Measurements from ENCODE around the gene COBLL1. TPM values are rescaled to one million over a fixed set of nuclear protein-coding genes. Genes with fewer than 3 reads are reported as not detected.
"Not testable (repeated sequence)": the region's sequence is repeated elsewhere in the genome, so short reads cannot be mapped to it uniquely, and the experiment has no call there.

COBLL1 gene
- total and polyA plus RNA-seq, 8 donors = 11.8 to 129 (median 58.3) TPM

GRCh38 chr2:164763431-164763830 is 78.2 kb downstream of the COBLL1 start:
- DNase-seq = no peak
- Histone ChIP-seq H3K4me1 (peaks cover 0 to 41% (median 14%) of the 10 kb centered on the region in 4 donors), H3K36me3 (no peaks in the 10 kb centered on the region), H3K27ac (no peak overlapping the region), H3K9me3 (no peaks in the 10 kb centered on the region), H3K4me3 (no peak overlapping the region), H3K27me3 (no peaks in the 10 kb centered on the region)
- intact Hi-C loops (cut with DNase I; ENCODE audit: low total_unique reads) = no loop called here
- TF ChIP-seq EP300 (IDR thresholded peaks at IDR 0.05) = no peak
- no peak for TF ChIP-seq POLR2AphosphoS5 (IDR thresholded peaks at IDR 0.05)
- TF ChIP-seq, protein P1, sequence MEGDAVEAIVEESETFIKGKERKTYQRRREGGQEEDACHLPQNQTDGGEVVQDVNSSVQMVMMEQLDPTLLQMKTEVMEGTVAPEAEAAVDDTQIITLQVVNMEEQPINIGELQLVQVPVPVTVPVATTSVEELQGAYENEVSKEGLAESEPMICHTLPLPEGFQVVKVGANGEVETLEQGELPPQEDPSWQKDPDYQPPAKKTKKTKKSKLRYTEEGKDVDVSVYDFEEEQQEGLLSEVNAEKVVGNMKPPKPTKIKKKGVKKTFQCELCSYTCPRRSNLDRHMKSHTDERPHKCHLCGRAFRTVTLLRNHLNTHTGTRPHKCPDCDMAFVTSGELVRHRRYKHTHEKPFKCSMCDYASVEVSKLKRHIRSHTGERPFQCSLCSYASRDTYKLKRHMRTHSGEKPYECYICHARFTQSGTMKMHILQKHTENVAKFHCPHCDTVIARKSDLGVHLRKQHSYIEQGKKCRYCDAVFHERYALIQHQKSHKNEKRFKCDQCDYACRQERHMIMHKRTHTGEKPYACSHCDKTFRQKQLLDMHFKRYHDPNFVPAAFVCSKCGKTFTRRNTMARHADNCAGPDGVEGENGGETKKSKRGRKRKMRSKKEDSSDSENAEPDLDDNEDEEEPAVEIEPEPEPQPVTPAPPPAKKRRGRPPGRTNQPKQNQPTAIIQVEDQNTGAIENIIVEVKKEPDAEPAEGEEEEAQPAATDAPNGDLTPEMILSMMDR (IDR thresholded peaks at IDR 0.05) = no peak
- TF ChIP-seq POLR2A (IDR thresholded peaks at IDR 0.05) = no peak
- 74 to 97% (median 93%) methylated on average over 5 of the region's 5 CpGs for WGBS, 5 donors

GRCh38 chr2:164761737-164762460 is 79.7 kb downstream of the COBLL1 start:
- DNase-seq = no peak
- Histone ChIP-seq H3K4me1 (peaks cover 0 to 51% (median 20%) of the 10 kb centered on the region in 4 donors), H3K27me3 (no peaks in the 10 kb centered on the region), H3K4me3 (no peak overlapping the region), H3K36me3 (no peaks in the 10 kb centered on the region), H3K27ac (peak overlapping the region in 3 of 5 donors; percentile 21 to 76 (median 25)), H3K9me3 (no peaks in the 10 kb centered on the region)
- intact Hi-C loops (cut with DNase I; ENCODE audit: low total_unique reads) = no loop called here
- WGBS, 5 donors = 45 to 66% (median 52%) methylated on average over 1 of the region's 1 CpG
- TF ChIP-seq POLR2A (IDR thresholded peaks at IDR 0.05) = no peak
- TF ChIP-seq, protein P1 (IDR thresholded peaks at IDR 0.05) = no peak
- no peak for TF ChIP-seq POLR2AphosphoS5 (IDR thresholded peaks at IDR 0.05)
- no peak for TF ChIP-seq EP300 (IDR thresholded peaks at IDR 0.05)

GRCh38 chr2:164761201-164761600 is 80.4 kb downstream of the COBLL1 start:
- H3K9me3 ChIP-seq; intact Hi-C loops (cut with DNase I; ENCODE audit: low total_unique reads); H3K27me3 ChIP-seq; H3K4me3 ChIP-seq; H3K36me3 ChIP-seq: not testable (repeated sequence)
- peak in 1 of 3 donors; percentile 16 for TF ChIP-seq POLR2AphosphoS5 (IDR thresholded peaks at IDR 0.05)
- peak in 1 of 2 donors; percentile 38 for DNase-seq
- Histone ChIP-seq H3K27ac (peak overlapping the region in 2 of 5 donors; percentile 0 to 76), H3K4me1 (peaks cover 0 to 57% (median 23%) of the 10 kb centered on the region in 4 donors)
- 75 to 79% (median 76%) methylated on average over 9 of the region's 9 CpGs for WGBS, 5 donors

GRCh38 chr2:164760179-164760578 is 81.4 kb downstream of the COBLL1 start:
- no peak for TF ChIP-seq POLR2A (IDR thresholded peaks at IDR 0.05)
- TF ChIP-seq, protein P1 (IDR thresholded peaks at IDR 0.05) = no peak
- no peak for TF ChIP-seq POLR2AphosphoS5 (IDR thresholded peaks at IDR 0.05)
- TF ChIP-seq EP300 (IDR thresholded peaks at IDR 0.05) = no peak
- Histone ChIP-seq H3K27me3 (no peaks in the 10 kb centered on the region), H3K4me1 (peaks cover 0 to 65% (median 26%) of the 10 kb centered on the region in 4 donors), H3K4me3 (no peak overlapping the region), H3K27ac (peak overlapping the region in 2 of 5 donors; percentile 4 to 76), H3K9me3 (no peaks in the 10 kb centered on the region), H3K36me3 (no peaks in the 10 kb centered on the region)
- DNase-seq = no peak
- WGBS, 5 donors = 0 to 85% (median 41%) methylated on average over 2 of the region's 2 CpGs
- intact Hi-C loops (cut with DNase I; ENCODE audit: low total_unique reads) = no loop called here
